Measurements from ENCODE around the gene GREB1L. TPM values are rescaled to one million over a fixed set of nuclear protein-coding genes. Genes with fewer than 3 reads are reported as not detected.

Gene GREB1L
- total RNA-seq, 2 donors from 2014 or later: 3.1 to 3.9 TPM

DNA sequence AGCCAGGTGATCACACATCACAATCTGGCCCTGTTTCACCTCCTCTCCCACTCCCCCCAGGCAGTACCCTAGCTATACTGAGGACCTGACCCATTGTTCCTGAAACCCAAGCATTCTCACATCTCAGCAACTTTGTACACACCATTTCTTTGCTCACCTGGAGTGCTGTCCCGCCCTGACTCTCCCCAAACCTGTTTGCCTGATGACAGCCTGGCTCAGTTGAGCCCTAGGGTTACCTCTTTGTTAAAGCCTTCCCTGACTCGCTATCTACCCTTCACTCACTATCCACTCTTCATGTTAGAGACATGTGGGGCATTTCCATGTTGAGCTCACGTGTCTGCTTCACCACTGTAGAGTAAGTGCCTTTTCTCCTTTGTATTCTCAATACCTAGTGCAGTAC is 49.1 kb downstream of the GREB1L start:
- 78 to 87% methylated on average over 1 to 3 of the region's 3 CpGs for WGBS, 2 experiments (ENCODE audit: insufficient coverage in 1 of 2, insufficient read length in 1 of 2)
- H3K36me3 Mint-ChIP-seq (ENCODE audit: low read depth): no peaks in the 10 kb centered on the region

DNA sequence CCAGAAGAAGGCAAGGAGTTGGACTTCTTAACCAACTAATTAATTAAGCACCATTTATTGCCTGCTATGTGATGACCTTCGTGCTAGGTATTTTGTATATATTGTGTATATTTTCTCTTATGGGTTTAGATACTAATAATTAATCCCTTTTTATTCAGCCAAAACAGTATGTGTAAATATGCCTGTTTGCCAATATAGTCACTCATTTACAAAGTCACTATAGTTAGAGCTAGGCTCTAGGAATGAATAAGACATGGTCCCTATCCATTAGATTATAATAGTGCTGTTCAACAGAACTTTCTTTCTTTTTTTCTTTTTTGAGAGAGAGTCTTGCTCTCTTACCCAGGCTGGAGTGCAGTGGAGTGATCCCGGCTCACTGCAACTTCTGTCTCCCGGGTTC is 51.4 kb downstream of the GREB1L start:
- H3K9me3 ChIP-seq (ENCODE audit: control insufficient read depth, low read length): no peaks in the 10 kb centered on the region
- Mint-ChIP-seq H3K27me3 (ENCODE audit: insufficient read depth) (peaks cover 80% of the 10 kb centered on the region), H3K4me3 (no peak overlapping the region), H3K27ac (no peak overlapping the region), H3K4me1 (peaks cover 15% of the 10 kb centered on the region), H3K9me3 (no peaks in the 10 kb centered on the region), H3K36me3 (ENCODE audit: low read depth) (no peaks in the 10 kb centered on the region)
- TF ChIP-seq, protein P1, sequence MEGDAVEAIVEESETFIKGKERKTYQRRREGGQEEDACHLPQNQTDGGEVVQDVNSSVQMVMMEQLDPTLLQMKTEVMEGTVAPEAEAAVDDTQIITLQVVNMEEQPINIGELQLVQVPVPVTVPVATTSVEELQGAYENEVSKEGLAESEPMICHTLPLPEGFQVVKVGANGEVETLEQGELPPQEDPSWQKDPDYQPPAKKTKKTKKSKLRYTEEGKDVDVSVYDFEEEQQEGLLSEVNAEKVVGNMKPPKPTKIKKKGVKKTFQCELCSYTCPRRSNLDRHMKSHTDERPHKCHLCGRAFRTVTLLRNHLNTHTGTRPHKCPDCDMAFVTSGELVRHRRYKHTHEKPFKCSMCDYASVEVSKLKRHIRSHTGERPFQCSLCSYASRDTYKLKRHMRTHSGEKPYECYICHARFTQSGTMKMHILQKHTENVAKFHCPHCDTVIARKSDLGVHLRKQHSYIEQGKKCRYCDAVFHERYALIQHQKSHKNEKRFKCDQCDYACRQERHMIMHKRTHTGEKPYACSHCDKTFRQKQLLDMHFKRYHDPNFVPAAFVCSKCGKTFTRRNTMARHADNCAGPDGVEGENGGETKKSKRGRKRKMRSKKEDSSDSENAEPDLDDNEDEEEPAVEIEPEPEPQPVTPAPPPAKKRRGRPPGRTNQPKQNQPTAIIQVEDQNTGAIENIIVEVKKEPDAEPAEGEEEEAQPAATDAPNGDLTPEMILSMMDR (conservative IDR thresholded peaks at IDR 0.05): no peak
- no peak overlapping the region for H3K27ac ChIP-seq (ENCODE audit: low read depth, low read length)
- H3K4me3 ChIP-seq (ENCODE audit: low read length): no peak overlapping the region
- no peak for DNase-seq
- no peaks in the 10 kb centered on the region for H3K36me3 ChIP-seq (ENCODE audit: control insufficient read depth, insufficient read depth, low read length)
- 91% methylated on average over 2 of the region's 3 CpGs; no CpG with 5 or more reads in 1 of the 2 experiments for WGBS, 2 experiments (ENCODE audit: insufficient coverage in 1 of 2, insufficient read length in 1 of 2)
- H3K4me1 ChIP-seq (ENCODE audit: control insufficient read depth, insufficient read depth, low read length): no peaks in the 10 kb centered on the region
- peaks cover 50% of the 10 kb centered on the region for H3K27me3 ChIP-seq (ENCODE audit: control insufficient read depth, insufficient read depth, low read length, poor library complexity, severe bottlenecking)
- H3K9ac ChIP-seq (ENCODE audit: extremely low read depth, low read length, poor library complexity, severe bottlenecking): no peak overlapping the region

More for the DNA sequence above, 49.1 kb downstream of the GREB1L start:
- Mint-ChIP-seq H3K4me1 (peaks cover 6% of the 10 kb centered on the region), H3K27ac (no peak overlapping the region), H3K4me3 (no peak overlapping the region), H3K27me3 (ENCODE audit: insufficient read depth) (peaks cover 72% of the 10 kb centered on the region), H3K9me3 (no peaks in the 10 kb centered on the region)
- H3K36me3 ChIP-seq (ENCODE audit: control insufficient read depth, insufficient read depth, low read length): no peaks in the 10 kb centered on the region
- H3K27me3 ChIP-seq (ENCODE audit: control insufficient read depth, insufficient read depth, low read length, poor library complexity, severe bottlenecking): peaks cover 51% of the 10 kb centered on the region
- no peaks in the 10 kb centered on the region for H3K9me3 ChIP-seq (ENCODE audit: control insufficient read depth, low read length)
- H3K27ac ChIP-seq (ENCODE audit: low read depth, low read length): no peak overlapping the region
- H3K4me1 ChIP-seq (ENCODE audit: control insufficient read depth, insufficient read depth, low read length): no peaks in the 10 kb centered on the region
- H3K4me3 ChIP-seq (ENCODE audit: low read length): no peak overlapping the region
- no peak overlapping the region for H3K9ac ChIP-seq (ENCODE audit: extremely low read depth, low read length, poor library complexity, severe bottlenecking)
- DNase-seq: no peak
- TF ChIP-seq, protein P1 (conservative IDR thresholded peaks at IDR 0.05): no peak

DNA sequence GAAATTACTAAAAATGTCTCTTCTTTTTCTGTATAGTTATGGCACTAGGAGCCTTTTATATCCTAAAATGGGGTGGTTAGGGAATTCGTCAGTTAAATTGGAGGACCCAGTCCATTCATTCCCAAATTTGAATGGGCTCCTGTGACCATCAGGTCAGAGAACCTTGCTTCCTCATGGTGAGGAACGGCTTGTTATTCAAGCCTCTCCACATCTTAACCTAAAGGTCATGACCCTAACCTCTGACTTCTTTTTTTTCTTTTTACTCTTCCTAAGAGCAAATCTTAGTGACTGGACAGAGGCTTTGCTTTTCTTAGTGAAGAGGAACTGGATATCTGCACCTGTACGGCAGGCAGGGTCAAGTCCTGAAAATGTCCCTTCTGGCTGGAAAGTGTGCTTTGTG is 53.1 kb downstream of the GREB1L start:
- no peaks in the 10 kb centered on the region for H3K9me3 ChIP-seq (ENCODE audit: control insufficient read depth, low read length)
- Mint-ChIP-seq H3K27me3 (ENCODE audit: insufficient read depth) (peaks cover 75% of the 10 kb centered on the region), H3K36me3 (ENCODE audit: low read depth) (no peaks in the 10 kb centered on the region), H3K9me3 (no peaks in the 10 kb centered on the region), H3K4me3 (no peak overlapping the region), H3K4me1 (peaks cover 21% of the 10 kb centered on the region), H3K27ac (no peak overlapping the region)
- H3K9ac ChIP-seq (ENCODE audit: extremely low read depth, low read length, poor library complexity, severe bottlenecking): no peak overlapping the region
- TF ChIP-seq, protein P1 (conservative IDR thresholded peaks at IDR 0.05): no peak
- no peak overlapping the region for H3K27ac ChIP-seq (ENCODE audit: low read depth, low read length)
- H3K4me3 ChIP-seq (ENCODE audit: low read length): no peak overlapping the region
- H3K27me3 ChIP-seq (ENCODE audit: control insufficient read depth, insufficient read depth, low read length, poor library complexity, severe bottlenecking): peaks cover 50% of the 10 kb centered on the region
- WGBS, 2 experiments (ENCODE audit: insufficient coverage in 1 of 2, insufficient read length in 1 of 2): 75 to 89% methylated on average over 1 to 3 of the region's 3 CpGs
- peaks cover 2% of the 10 kb centered on the region for H3K4me1 ChIP-seq (ENCODE audit: control insufficient read depth, insufficient read depth, low read length)
- H3K36me3 ChIP-seq (ENCODE audit: control insufficient read depth, insufficient read depth, low read length): no peaks in the 10 kb centered on the region
- DNase-seq: no peak
